ENCODE results near the gene RAP1GAP. TPM values are rescaled to one million over a fixed set of nuclear protein-coding genes. Genes with fewer than 3 reads are reported as not detected.

Gene RAP1GAP
- total RNA-seq, 1 donor from 2014 or later, result 62.4 TPM

- H3K4me1 ChIP-seq, result peaks cover 3% of the 10 kb centered on the region
- H3K36me3 ChIP-seq, result no peaks in the 10 kb centered on the region
- H3K27ac ChIP-seq, result peak overlapping the region; percentile 25
- H3K27me3 ChIP-seq, result peaks cover 22% of the 10 kb centered on the region
- no peak for ATAC-seq
- H3K4me3 ChIP-seq, result no peak overlapping the region
- TF ChIP-seq, protein P1, sequence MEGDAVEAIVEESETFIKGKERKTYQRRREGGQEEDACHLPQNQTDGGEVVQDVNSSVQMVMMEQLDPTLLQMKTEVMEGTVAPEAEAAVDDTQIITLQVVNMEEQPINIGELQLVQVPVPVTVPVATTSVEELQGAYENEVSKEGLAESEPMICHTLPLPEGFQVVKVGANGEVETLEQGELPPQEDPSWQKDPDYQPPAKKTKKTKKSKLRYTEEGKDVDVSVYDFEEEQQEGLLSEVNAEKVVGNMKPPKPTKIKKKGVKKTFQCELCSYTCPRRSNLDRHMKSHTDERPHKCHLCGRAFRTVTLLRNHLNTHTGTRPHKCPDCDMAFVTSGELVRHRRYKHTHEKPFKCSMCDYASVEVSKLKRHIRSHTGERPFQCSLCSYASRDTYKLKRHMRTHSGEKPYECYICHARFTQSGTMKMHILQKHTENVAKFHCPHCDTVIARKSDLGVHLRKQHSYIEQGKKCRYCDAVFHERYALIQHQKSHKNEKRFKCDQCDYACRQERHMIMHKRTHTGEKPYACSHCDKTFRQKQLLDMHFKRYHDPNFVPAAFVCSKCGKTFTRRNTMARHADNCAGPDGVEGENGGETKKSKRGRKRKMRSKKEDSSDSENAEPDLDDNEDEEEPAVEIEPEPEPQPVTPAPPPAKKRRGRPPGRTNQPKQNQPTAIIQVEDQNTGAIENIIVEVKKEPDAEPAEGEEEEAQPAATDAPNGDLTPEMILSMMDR (IDR thresholded peaks at IDR 0.05), result no peak
- intact Hi-C loops (cut with DNase I), result no loop called here
- no peak for DNase-seq
- no peaks in the 10 kb centered on the region for H3K9me3 ChIP-seq
Observed at GRCh38 chr1:21624571-21625389, 44.4 kb downstream of the RAP1GAP start.

- ATAC-seq (peak; percentile 65), DNase-seq (peak; percentile 94)
- peak overlapping the region; percentile 48 for H3K27ac ChIP-seq
- no peaks in the 10 kb centered on the region for H3K9me3 ChIP-seq
- no peaks in the 10 kb centered on the region for H3K36me3 ChIP-seq
- TF ChIP-seq, protein P1 (IDR thresholded peaks at IDR 0.05), result no peak
- no peak overlapping the region for H3K4me3 ChIP-seq
- intact Hi-C loops (cut with DNase I), result no loop called here
- peaks cover 23% of the 10 kb centered on the region for H3K27me3 ChIP-seq
- H3K4me1 ChIP-seq, result no peaks in the 10 kb centered on the region
Observed at GRCh38 chr1:21623410-21623961, 45.7 kb downstream of the RAP1GAP start.

- H3K36me3 ChIP-seq, result no peaks in the 10 kb centered on the region
- intact Hi-C loops (cut with DNase I), result no loop called here
- H3K27ac ChIP-seq, result peak overlapping the region; percentile 48
- H3K9me3 ChIP-seq, result no peaks in the 10 kb centered on the region
- TF ChIP-seq, protein P1 (IDR thresholded peaks at IDR 0.05), result no peak
- DNase-seq, result peak; percentile 83
- H3K4me1 ChIP-seq, result no peaks in the 10 kb centered on the region
- peak; percentile 69 for ATAC-seq
- no peak overlapping the region for H3K4me3 ChIP-seq
- H3K27me3 ChIP-seq, result peaks cover 23% of the 10 kb centered on the region
Observed at GRCh38 chr1:21622466-21623315, 46.5 kb downstream of the RAP1GAP start.

DNA sequence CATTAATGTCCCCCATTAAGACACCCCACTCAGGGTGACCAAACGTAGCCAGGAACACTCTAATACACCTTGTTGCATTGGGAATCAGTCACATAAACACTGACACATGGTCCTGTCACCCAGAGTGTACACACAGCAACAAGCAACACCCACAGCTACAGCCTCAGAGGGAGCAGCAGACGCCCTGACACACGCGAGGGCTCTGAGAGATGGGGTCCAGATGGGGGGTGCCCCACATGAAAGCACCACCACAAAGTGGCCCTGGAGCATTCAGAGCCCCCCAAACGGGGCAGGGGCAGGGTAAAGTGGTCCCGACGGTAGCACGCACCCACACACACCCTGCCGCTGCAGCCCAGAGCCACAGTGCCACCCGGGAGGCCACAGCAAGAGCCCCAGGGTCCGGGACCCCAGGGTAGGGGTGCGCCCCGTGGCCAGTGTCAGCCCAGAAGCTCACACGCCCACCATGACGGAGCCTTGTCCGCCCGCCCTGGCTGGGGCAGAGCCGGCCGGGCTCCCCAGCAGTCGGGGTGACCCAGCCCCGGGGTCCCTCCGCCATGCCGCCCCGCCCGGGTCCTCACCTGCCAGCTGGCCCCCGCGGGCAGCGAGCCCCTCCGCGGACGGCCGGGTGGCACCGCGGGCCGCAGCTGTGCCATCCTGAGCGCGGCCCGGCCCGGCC is 47.3 kb downstream of the RAP1GAP start:
- peaks cover 23% of the 10 kb centered on the region for H3K27me3 ChIP-seq
- ATAC-seq, result no peak
- DNase-seq, result no peak
- H3K9me3 ChIP-seq, result no peaks in the 10 kb centered on the region
- no peak overlapping the region for H3K27ac ChIP-seq
- H3K4me3 ChIP-seq, result peak overlapping the region; percentile 49
- no peaks in the 10 kb centered on the region for H3K4me1 ChIP-seq
- TF ChIP-seq, protein P1 (IDR thresholded peaks at IDR 0.05), result no peak
- intact Hi-C loops (cut with DNase I), result no loop called here
- H3K36me3 ChIP-seq, result no peaks in the 10 kb centered on the region

DNA sequence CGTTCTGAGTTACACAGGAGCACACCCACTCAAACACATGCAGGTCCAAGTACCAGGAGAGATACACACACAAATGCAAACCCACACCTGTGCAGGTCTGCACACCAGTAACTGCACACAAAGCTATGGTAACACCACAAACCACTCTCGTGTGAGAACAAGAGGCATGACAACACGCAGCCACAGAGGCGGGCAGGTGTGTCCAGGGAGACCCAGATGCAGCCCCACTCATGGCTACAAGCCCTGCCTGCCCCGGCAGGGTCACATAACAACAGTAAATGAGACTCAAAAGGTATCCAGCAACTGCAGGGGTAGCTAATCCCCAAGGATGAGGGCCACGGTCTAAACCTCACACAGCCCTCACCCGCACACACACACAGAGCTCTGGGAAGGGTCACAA is 48.1 kb downstream of the RAP1GAP start:
- H3K27me3 ChIP-seq, result peaks cover 23% of the 10 kb centered on the region
- intact Hi-C loops (cut with DNase I), result no loop called here
- no peaks in the 10 kb centered on the region for H3K9me3 ChIP-seq
- H3K4me1 ChIP-seq, result no peaks in the 10 kb centered on the region
- no peak for ATAC-seq
- DNase-seq, result no peak
- TF ChIP-seq, protein P1 (IDR thresholded peaks at IDR 0.05), result no peak
- H3K36me3 ChIP-seq, result no peaks in the 10 kb centered on the region
- H3K27ac ChIP-seq, result no peak overlapping the region
- H3K4me3 ChIP-seq, result peak overlapping the region; percentile 49

Measured in upper lobe of right lung (tissue), 1 donor.